ENCODE measurements around the gene CCDC91.
"Not testable (repeated sequence)": the region's sequence is repeated elsewhere in the genome, so short reads cannot be mapped to it uniquely, and the experiment has no call there.

The CCDC91 gene

GRCh38 chr12:28476206-28476605, 285.9 kb downstream of the CCDC91 start:
- H3K27ac Mint-ChIP-seq, DNase-seq, CTCF ChIA-PET: not testable (repeated sequence)

GRCh38 chr12:28479097-28479496, 288.8 kb downstream of the CCDC91 start:
- not testable (repeated sequence) for H3K36me3 Mint-ChIP-seq

More at GRCh38 chr12:28476206-28476605, 285.9 kb downstream of the CCDC91 start:
- H3K4me3 Mint-ChIP-seq, H3K27me3 Mint-ChIP-seq, H3K9me3 Mint-ChIP-seq, H3K36me3 Mint-ChIP-seq, H3K4me1 Mint-ChIP-seq: not testable (repeated sequence)

GRCh38 chr12:28479683-28480082, 289.4 kb downstream of the CCDC91 start:
- Mint-ChIP-seq H3K9me3 (peaks cover 9% of the 10 kb centered on the region), H3K4me3 (no peak overlapping the region), H3K4me1 (no peaks in the 10 kb centered on the region), H3K36me3 (peaks cover 6% of the 10 kb centered on the region), H3K27me3 (no peaks in the 10 kb centered on the region), H3K27ac (no peak overlapping the region)
- no peak for DNase-seq
- CTCF ChIA-PET = no interaction called here

More at GRCh38 chr12:28479097-28479496, 288.8 kb downstream of the CCDC91 start:
- H3K4me3 Mint-ChIP-seq, CTCF ChIA-PET, DNase-seq, H3K27me3 Mint-ChIP-seq, H3K4me1 Mint-ChIP-seq, H3K9me3 Mint-ChIP-seq, H3K27ac Mint-ChIP-seq: not testable (repeated sequence)

- Mint-ChIP-seq H3K4me1 (no peaks in the 10 kb centered on the region), H3K9me3 (no peaks in the 10 kb centered on the region), H3K27me3 (no peaks in the 10 kb centered on the region), H3K4me3 (no peak overlapping the region), H3K27ac (no peak overlapping the region), H3K36me3 (peaks cover 5% of the 10 kb centered on the region)
- CTCF ChIA-PET = no interaction called here
- no peak for DNase-seq
Observed at GRCh38 chr12:28484156-28484555, 293.9 kb downstream of the CCDC91 start.

GRCh38 chr12:28486521-28486920, 296.3 kb downstream of the CCDC91 start:
- Mint-ChIP-seq H3K27me3 (no peaks in the 10 kb centered on the region), H3K4me1 (no peaks in the 10 kb centered on the region), H3K27ac (no peak overlapping the region), H3K36me3 (peaks cover 5% of the 10 kb centered on the region), H3K9me3 (no peaks in the 10 kb centered on the region), H3K4me3 (no peak overlapping the region)
- DNase-seq = no peak
- CTCF ChIA-PET = no interaction called here

GRCh38 chr12:28489246-28489645, 299.0 kb downstream of the CCDC91 start:
- DNase-seq = no peak
- Mint-ChIP-seq H3K9me3 (no peaks in the 10 kb centered on the region), H3K4me3 (no peak overlapping the region)

GRCh38 chr12:28497889-28498411, 307.7 kb downstream of the CCDC91 start:
- Mint-ChIP-seq H3K36me3 (peaks cover 7% of the 10 kb centered on the region), H3K9me3 (peaks cover 8% of the 10 kb centered on the region), H3K27ac (no peak overlapping the region), H3K4me1 (peaks cover 5% of the 10 kb centered on the region), H3K27me3 (no peaks in the 10 kb centered on the region), H3K4me3 (no peak overlapping the region)
- CTCF ChIA-PET = no interaction called here
- no peak for DNase-seq

More at GRCh38 chr12:28489246-28489645, 299.0 kb downstream of the CCDC91 start:
- no peaks in the 10 kb centered on the region for H3K27me3 Mint-ChIP-seq
- CTCF ChIA-PET = no interaction called here
- no peak overlapping the region for H3K27ac Mint-ChIP-seq
- no peaks in the 10 kb centered on the region for H3K4me1 Mint-ChIP-seq
- H3K36me3 Mint-ChIP-seq = peaks cover 5% of the 10 kb centered on the region

GRCh38 chr12:28498850-28499249, 308.6 kb downstream of the CCDC91 start:
- Mint-ChIP-seq H3K36me3 (peaks cover 7% of the 10 kb centered on the region), H3K27me3 (no peaks in the 10 kb centered on the region), H3K4me1 (peaks cover 5% of the 10 kb centered on the region), H3K4me3 (no peak overlapping the region), H3K27ac (no peak overlapping the region), H3K9me3 (peaks cover 8% of the 10 kb centered on the region)
- DNase-seq = no peak
- CTCF ChIA-PET = no interaction called here

GRCh38 chr12:28500373-28501024, 310.2 kb downstream of the CCDC91 start:
- H3K4me1 Mint-ChIP-seq = peaks cover 5% of the 10 kb centered on the region
- no peak overlapping the region for H3K4me3 Mint-ChIP-seq
- no peak overlapping the region for H3K27ac Mint-ChIP-seq
- CTCF ChIA-PET = no interaction called here
- peaks cover 7% of the 10 kb centered on the region for H3K36me3 Mint-ChIP-seq
- no peaks in the 10 kb centered on the region for H3K27me3 Mint-ChIP-seq
- no peak for DNase-seq
- peaks cover 8% of the 10 kb centered on the region for H3K9me3 Mint-ChIP-seq

GRCh38 chr12:28506271-28506670, 316.0 kb downstream of the CCDC91 start:
- CTCF ChIA-PET = interaction anchor here (0.6 kb wide), 1 partner anchor 64 kb away, joined by 3 read pairs; no protein-coding TSS in a partner anchor
- peaks cover 3% of the 10 kb centered on the region for H3K36me3 Mint-ChIP-seq
- DNase-seq = no peak
- no peak overlapping the region for H3K27ac Mint-ChIP-seq
- no peaks in the 10 kb centered on the region for H3K27me3 Mint-ChIP-seq
- no peaks in the 10 kb centered on the region for H3K4me1 Mint-ChIP-seq
- H3K4me3 Mint-ChIP-seq = no peak overlapping the region
- peaks cover 3% of the 10 kb centered on the region for H3K9me3 Mint-ChIP-seq

- CTCF ChIA-PET = no interaction called here
- Mint-ChIP-seq H3K9me3 (peaks cover 2% of the 10 kb centered on the region), H3K36me3 (no peaks in the 10 kb centered on the region), H3K4me1 (no peaks in the 10 kb centered on the region), H3K4me3 (no peak overlapping the region), H3K27me3 (no peaks in the 10 kb centered on the region), H3K27ac (no peak overlapping the region)
- DNase-seq = no peak
Observed at GRCh38 chr12:28507033-28507432, 316.8 kb downstream of the CCDC91 start.

GRCh38 chr12:28507867-28508266, 317.6 kb downstream of the CCDC91 start:
- no peaks in the 10 kb centered on the region for H3K36me3 Mint-ChIP-seq
- no peak for DNase-seq
- CTCF ChIA-PET = no interaction called here
- no peak overlapping the region for H3K4me3 Mint-ChIP-seq
- no peak overlapping the region for H3K27ac Mint-ChIP-seq
- H3K27me3 Mint-ChIP-seq = no peaks in the 10 kb centered on the region
- H3K4me1 Mint-ChIP-seq = no peaks in the 10 kb centered on the region
- H3K9me3 Mint-ChIP-seq = no peaks in the 10 kb centered on the region

GRCh38 chr12:28512406-28512805, 322.1 kb downstream of the CCDC91 start:
- Mint-ChIP-seq H3K4me1 (no peaks in the 10 kb centered on the region), H3K36me3 (no peaks in the 10 kb centered on the region), H3K4me3 (no peak overlapping the region), H3K27ac (no peak overlapping the region), H3K27me3 (no peaks in the 10 kb centered on the region), H3K9me3 (no peaks in the 10 kb centered on the region)
- no peak for DNase-seq
- CTCF ChIA-PET = interaction anchor here (0.6 kb wide), 1 partner anchor 146 kb away, joined by 3 read pairs; no protein-coding TSS in a partner anchor

- no peak overlapping the region for H3K4me3 Mint-ChIP-seq
- H3K4me1 Mint-ChIP-seq = no peaks in the 10 kb centered on the region
- DNase-seq = no peak
- CTCF ChIA-PET = interaction anchor here (0.6 kb wide), 1 partner anchor 146 kb away, joined by 3 read pairs; no protein-coding TSS in a partner anchor
- no peak overlapping the region for H3K27ac Mint-ChIP-seq
- H3K36me3 Mint-ChIP-seq = no peaks in the 10 kb centered on the region
- no peaks in the 10 kb centered on the region for H3K9me3 Mint-ChIP-seq
- no peaks in the 10 kb centered on the region for H3K27me3 Mint-ChIP-seq
Observed at GRCh38 chr12:28512876-28513275, 322.6 kb downstream of the CCDC91 start.

- Mint-ChIP-seq H3K4me1 (no peaks in the 10 kb centered on the region), H3K4me3 (no peak overlapping the region), H3K27me3 (no peaks in the 10 kb centered on the region), H3K27ac (no peak overlapping the region), H3K36me3 (peaks cover 2% of the 10 kb centered on the region), H3K9me3 (peaks cover 2% of the 10 kb centered on the region)
- CTCF ChIA-PET = no interaction called here
- DNase-seq = no peak
Observed at GRCh38 chr12:28513983-28514382, 323.7 kb downstream of the CCDC91 start.
